Fibroblast of lung (primary cell): ENCODE measurements around the gene MROH8. TPM values are rescaled to one million over a fixed set of nuclear protein-coding genes. Genes with fewer than 3 reads are reported as not detected.
A peak's percentile ranks its signal among the peaks of the same experiment; 100 is the strongest.

ENCODE experiments used
- DNase-seq, 2 donors: peaks; one replicate each; pipeline versions ENCODE4 v3.0.0 to v3.0.0-alpha.2; 2010; ENCODE audit warnings: low read depth in 2 of 2
- H2AFZ ChIP-seq: 2 replicates; pipeline ENCODE4 v1.5.1; 2012; ENCODE audit warnings: low read length, control low read depth, inconsistent platforms
- H3K27ac ChIP-seq: 2 replicates; pipeline ENCODE4 v1.5.1; 2011; ENCODE audit warnings: low read length, control low read depth; ENCODE audit not compliant: insufficient read depth
- H3K27me3 ChIP-seq: 2 replicates; pipeline ENCODE4 v1.5.1; 2011; ENCODE audit warnings: mild to moderate bottlenecking, low read length; ENCODE audit not compliant: control insufficient read depth, insufficient read depth
- H3K36me3 ChIP-seq: 2 replicates; pipeline ENCODE4 v1.5.1; 2011; ENCODE audit warnings: low read length; ENCODE audit not compliant: control insufficient read depth, insufficient read depth
- H3K4me1 ChIP-seq: 2 replicates; pipeline ENCODE4 v1.5.1; 2011; ENCODE audit warnings: low read length; ENCODE audit not compliant: control insufficient read depth, insufficient read depth; ENCODE audit errors: extremely low read depth
- H3K4me2 ChIP-seq: 2 replicates; pipeline ENCODE4 v1.5.1; 2011; ENCODE audit warnings: low read length, control low read depth; ENCODE audit not compliant: insufficient read depth; ENCODE audit errors: extremely low read depth
- H3K4me3 ChIP-seq, 4 experiments: fragments of 200-600 bp in 1 of 4; sonication (generic) in 1 of 4; replicated peaks in 1 of 4; 2 replicates each; pipeline ENCODE4 v1.5.1; 2011 to 2016; ENCODE audit warnings: low read length in 4 of 4, low read depth in 3 of 4, mild to moderate bottlenecking in 3 of 4, control low read depth in 2 of 4, inconsistent platforms in 1 of 4, mixed read lengths in 1 of 4; ENCODE audit not compliant: insufficient read depth in 1 of 4; ENCODE audit errors: control extremely low read depth in 1 of 4
- H3K79me2 ChIP-seq: 2 replicates; pipeline ENCODE4 v1.5.1; 2012; ENCODE audit warnings: mild to moderate bottlenecking, low read length, inconsistent platforms; ENCODE audit not compliant: control insufficient read depth, insufficient read depth
- H3K9ac ChIP-seq: 2 replicates; pipeline ENCODE4 v1.5.1; 2011; ENCODE audit warnings: mild to moderate bottlenecking, low read length, control low read depth; ENCODE audit not compliant: insufficient read depth
- H3K9me3 ChIP-seq: 2 replicates; pipeline ENCODE4 v1.5.1; 2012; ENCODE audit warnings: low read depth, low read length; ENCODE audit not compliant: control insufficient read depth, insufficient read depth
- H4K20me1 ChIP-seq: 2 replicates; pipeline ENCODE4 v1.5.1; 2011; ENCODE audit warnings: low read length; ENCODE audit not compliant: control insufficient read depth, insufficient read depth; ENCODE audit errors: extremely low read depth
- CTCF ChIP-seq, 2 donors: IDR thresholded peaks in 1 of 2; conservative IDR thresholded peaks in 1 of 2; 1 replicate in 1 of 2; 2 replicates in 1 of 2; pipeline ENCODE4 v1.5.1; 2011 to 2012; ENCODE audit warnings: low read length in 2 of 2, control low read depth in 1 of 2, inconsistent platforms in 1 of 2, low read depth in 1 of 2, mild to moderate bottlenecking in 1 of 2
- EZH2 ChIP-seq: IDR thresholded peaks from 2 replicates; pipeline ENCODE4 v1.5.1; 2012; ENCODE audit warnings: low read length, control low read depth, mild to moderate bottlenecking; ENCODE audit errors: missing control alignments
- polyA plus RNA-seq, 2 donors: library from polyadenylated mRNA; depleted of rRNA in 1 of 2; stranded (reverse) in 1 of 2; unstranded in 1 of 2; fragments of >200 nt; gene quantifications; 2 replicates each; pipeline ENCODE4 v1.2.1, GENCODE V29; 2011 to 2012; ENCODE audit warnings: missing spikeins in 1 of 2
- total RNA-seq: library from RNA; depleted of rRNA; stranded (reverse); fragments of >200 nt; gene quantifications from 2 replicates; pipeline ENCODE4 v1.2.1, GENCODE V29; 2014

The MROH8 gene
- total and polyA plus RNA-seq, 2 donors (not counting 1 experiment from before 2014, with no cell fraction given): 1.2 to 2.9 TPM

GRCh38 chr20:37179683-37180524 is 556 bp upstream of the MROH8 start:
- H3K27ac ChIP-seq: peak overlapping the region; percentile 99
- peaks cover 1% of the 10 kb centered on the region for H4K20me1 ChIP-seq
- peaks cover 3% of the 10 kb centered on the region for H3K36me3 ChIP-seq
- H3K9ac ChIP-seq: peak overlapping the region; percentile 99
- H3K4me3 ChIP-seq: peak overlapping the region; percentile 93 to 100 (median 95)
- H3K79me2 ChIP-seq: peaks cover 50% of the 10 kb centered on the region
- no peak overlapping the region for H2AFZ ChIP-seq
- peak; percentile 34 to 83 for DNase-seq
- no peaks in the 10 kb centered on the region for H3K27me3 ChIP-seq
- peak overlapping the region; percentile 98 for H3K4me2 ChIP-seq
- H3K4me1 ChIP-seq: peaks cover 5% of the 10 kb centered on the region
- TF ChIP-seq CTCF (conservative IDR thresholded peaks at IDR 0.05 in 1 of 2, IDR thresholded peaks at IDR 0.05 in 1 of 2; ENCODE audit: low read depth in 1 of 2, low read length in 2 of 2) (no peak), EZH2 (no peak)
- H3K9me3 ChIP-seq: no peaks in the 10 kb centered on the region

- H4K20me1 ChIP-seq: no peaks in the 10 kb centered on the region
- no peaks in the 10 kb centered on the region for H3K4me1 ChIP-seq
- no peaks in the 10 kb centered on the region for H3K36me3 ChIP-seq
- no peak overlapping the region for H3K4me3 ChIP-seq
- H3K9me3 ChIP-seq: no peaks in the 10 kb centered on the region
- no peak overlapping the region for H3K27ac ChIP-seq
- no peaks in the 10 kb centered on the region for H3K79me2 ChIP-seq
- TF ChIP-seq CTCF (conservative IDR thresholded peaks at IDR 0.05 in 1 of 2, IDR thresholded peaks at IDR 0.05 in 1 of 2; ENCODE audit: low read depth in 1 of 2, low read length in 2 of 2) (no peak), EZH2 (no peak)
- H3K27me3 ChIP-seq: no peaks in the 10 kb centered on the region
- H2AFZ ChIP-seq: no peak overlapping the region
- H3K4me2 ChIP-seq: no peak overlapping the region
- no peak overlapping the region for H3K9ac ChIP-seq
- DNase-seq: no peak
These were observed 6.5 kb downstream of the MROH8 start for GRCh38 chr20:37172836-37173235.

GRCh38 chr20:37166867-37167266 is 12.5 kb downstream of the MROH8 start:
- H3K79me2 ChIP-seq: no peaks in the 10 kb centered on the region
- H3K4me1 ChIP-seq: no peaks in the 10 kb centered on the region
- H3K36me3 ChIP-seq: no peaks in the 10 kb centered on the region
- no peak overlapping the region for H2AFZ ChIP-seq
- no peak for DNase-seq
- TF ChIP-seq EZH2 (no peak), CTCF (conservative IDR thresholded peaks at IDR 0.05 in 1 of 2, IDR thresholded peaks at IDR 0.05 in 1 of 2; ENCODE audit: low read depth in 1 of 2, low read length in 2 of 2) (no peak)
- no peak overlapping the region for H3K4me2 ChIP-seq
- H3K9ac ChIP-seq: no peak overlapping the region
- H3K4me3 ChIP-seq: no peak overlapping the region
- no peaks in the 10 kb centered on the region for H3K9me3 ChIP-seq
- H4K20me1 ChIP-seq: no peaks in the 10 kb centered on the region
- H3K27me3 ChIP-seq: no peaks in the 10 kb centered on the region
- no peak overlapping the region for H3K27ac ChIP-seq
